Activated CD8-positive, alpha-beta memory T cell treated with anti-CD3 and anti-CD28 coated beads for 4 hours (primary cell): ENCODE measurements around the gene ANTXR1.

Experiments
- DNase-seq, 2 donors: peaks; one replicate each; pipeline ENCODE4 v3.0.0-alpha.2; 2020; ENCODE audit warnings: low read depth in 2 of 2

The ANTXR1 gene

DNA sequence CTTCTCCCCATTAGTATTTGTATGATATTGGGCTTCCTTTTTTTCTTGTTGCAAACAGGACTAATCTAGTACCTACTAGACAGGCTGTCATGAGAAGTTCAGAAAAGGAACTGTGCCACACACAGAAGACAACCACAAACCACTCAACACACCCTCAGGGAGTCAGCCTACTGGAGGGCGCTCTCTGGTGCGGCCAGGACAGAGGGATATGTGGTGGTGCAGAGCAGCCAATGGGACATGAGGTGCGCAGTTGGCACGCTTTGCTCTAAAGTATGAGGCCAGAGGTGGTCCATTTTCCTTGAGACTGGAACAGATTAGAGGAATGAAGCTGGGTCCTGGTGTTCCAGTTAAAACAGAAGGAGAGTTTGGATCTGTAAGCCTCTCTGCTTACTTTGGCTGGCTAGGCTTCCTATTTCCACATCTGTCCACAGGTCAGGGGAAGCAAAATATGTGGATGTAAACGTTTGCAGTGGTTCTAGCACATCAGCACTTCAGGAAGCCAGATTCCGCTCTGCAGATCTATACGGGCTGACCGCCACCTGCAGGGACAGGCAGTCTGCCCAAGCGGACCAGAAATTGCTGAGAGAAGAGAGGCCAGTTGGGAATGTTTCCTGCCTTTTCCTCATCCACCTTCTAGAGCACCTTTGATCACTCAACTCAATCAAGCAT is 260.0 kb downstream of the ANTXR1 start:
- no peak for DNase-seq

DNA sequence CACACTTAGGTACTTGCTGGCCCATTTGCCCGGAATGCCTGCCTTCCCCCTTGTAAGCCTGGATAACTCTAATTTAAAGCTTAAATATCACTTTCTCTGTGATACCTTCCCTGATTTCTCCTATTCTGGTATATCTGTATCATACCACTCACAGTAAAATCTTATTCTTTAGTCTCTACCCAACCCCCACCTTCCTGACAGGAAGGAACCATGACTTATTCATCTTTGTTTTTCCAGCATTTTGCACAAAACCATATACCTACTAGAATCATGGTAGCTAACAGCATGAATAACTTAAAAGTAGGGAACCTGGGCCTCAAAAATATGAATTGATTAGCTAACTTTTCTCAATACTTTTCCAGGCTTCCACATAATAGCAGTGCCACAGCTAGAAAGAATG is 262.5 kb downstream of the ANTXR1 start:
- DNase-seq, result no peak

DNA sequence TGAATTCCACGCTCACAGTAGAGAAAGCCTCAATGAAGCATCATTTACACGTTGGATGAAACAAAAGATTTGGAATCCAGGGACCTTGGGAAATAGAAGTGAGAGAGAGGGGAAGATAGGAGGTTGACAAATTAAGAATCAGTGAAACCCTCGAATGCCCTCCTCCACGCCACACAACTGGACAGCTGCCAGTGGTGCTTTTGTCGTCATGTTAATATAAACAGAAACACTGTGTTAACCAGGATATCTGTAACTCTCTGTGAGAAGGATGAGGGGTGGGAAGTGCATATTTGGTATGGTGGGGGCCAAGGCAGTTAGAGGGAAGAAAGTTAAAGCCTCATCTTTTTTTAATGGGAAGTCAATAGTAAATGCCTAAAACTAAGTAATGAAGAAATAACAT is 265.4 kb downstream of the ANTXR1 start:
- no peak for DNase-seq

DNA sequence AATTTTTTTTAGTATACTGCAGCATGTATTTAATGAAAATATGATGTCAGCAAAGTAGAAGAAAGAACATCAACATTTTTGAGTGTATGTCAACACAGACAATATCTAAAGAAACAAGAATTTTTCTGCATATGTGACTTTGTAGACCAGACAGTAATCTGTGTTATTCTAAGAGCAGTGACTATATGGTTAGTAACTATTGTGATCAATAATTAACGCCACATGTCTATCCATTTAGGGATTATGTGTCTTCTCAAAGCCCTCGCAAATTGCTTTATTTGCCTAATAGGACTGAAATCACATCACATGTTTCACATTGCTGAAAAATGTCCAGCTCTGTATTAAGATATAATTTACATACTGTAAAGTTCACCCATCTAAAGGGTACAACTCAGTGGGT is 266.2 kb downstream of the ANTXR1 start:
- no peak for DNase-seq

DNA sequence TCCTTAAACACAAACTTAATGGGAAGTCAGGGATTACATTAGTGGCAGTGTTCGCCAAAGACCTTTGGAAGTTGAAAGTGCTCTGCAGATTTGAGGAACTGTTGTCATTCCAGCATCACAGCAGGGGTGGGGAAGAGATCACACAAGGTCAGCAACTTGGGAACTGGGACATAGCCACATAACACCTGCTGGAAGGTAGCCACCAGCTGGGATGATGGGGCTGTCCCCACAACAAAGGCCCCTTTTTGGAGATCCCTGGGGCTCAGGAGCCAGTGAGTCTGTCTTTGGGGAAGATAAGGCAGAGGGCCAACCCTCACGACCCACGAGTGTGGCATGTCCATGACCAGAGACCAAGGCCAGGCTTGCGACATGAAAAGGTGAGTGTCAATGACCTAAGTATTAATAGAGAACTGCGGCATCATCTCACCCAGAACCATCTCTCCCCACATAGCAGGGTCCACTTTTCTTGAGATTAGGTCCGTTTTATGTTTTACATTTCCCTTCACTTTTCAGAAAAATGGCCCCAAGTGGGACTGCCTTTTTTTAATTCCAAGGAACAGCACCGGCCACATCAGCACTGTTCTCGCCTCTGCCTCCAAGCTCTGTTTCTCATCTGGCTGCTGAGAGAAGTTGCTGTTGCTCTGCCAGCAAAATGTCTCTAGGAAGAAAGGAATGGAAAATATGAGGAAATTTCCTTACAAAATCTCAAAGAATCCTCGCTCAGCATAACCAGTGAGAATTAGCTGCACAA is 267.1 kb downstream of the ANTXR1 start:
- DNase-seq, result no peak

DNA sequence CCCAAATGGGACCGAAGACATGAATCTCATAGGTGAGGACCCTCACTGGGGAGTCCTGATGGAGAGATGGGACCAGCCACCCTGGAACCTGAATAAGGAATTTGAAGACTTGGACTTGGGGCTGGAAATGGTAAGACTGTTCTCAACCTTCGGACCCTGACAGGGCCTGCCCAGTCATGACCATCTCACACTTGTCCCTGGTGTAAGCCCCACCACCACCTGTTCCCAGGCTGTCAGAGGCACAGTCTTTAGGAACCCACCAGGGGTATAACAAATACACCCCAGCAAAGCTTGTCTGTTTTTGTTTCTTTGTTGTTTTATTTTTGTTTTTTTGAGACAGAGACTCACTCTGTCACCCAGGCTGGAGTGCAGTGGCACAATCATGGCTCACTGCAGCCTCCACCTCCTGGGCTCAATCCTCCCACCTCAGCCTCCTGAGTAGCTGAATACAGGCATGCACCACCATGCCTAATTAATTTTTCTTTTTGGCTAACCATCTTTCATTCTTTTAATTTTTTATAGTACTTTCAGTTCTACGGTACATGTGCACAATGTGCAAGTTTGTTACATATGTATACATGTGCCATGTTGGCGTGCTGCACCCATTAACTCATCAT is 267.9 kb downstream of the ANTXR1 start:
- DNase-seq, result no peak

DNA sequence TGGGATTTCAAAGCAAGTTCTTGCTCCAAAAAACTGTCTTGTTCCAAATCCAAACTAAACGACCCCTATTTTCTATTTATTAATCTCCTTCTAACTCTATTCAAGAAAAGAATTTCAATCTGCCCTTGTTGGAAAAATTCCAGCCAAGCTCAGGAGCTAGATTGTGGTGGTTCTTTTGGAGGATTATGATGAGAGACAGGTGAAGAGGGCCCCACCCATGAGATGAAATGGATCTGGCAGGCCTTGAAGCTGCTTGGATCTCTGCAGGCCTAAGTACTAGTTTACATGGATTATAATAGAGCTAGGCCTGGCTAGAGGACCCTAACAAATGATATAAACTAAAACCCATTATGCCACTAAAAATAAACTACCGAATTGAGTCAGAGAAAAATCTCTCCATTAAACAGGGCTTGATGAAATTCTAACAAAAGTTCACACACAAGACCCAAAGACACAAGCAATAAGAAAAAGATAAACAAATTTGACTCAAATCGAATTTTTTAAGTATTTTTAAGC is 272.5 kb downstream of the ANTXR1 start:
- DNase-seq, result no peak

DNA sequence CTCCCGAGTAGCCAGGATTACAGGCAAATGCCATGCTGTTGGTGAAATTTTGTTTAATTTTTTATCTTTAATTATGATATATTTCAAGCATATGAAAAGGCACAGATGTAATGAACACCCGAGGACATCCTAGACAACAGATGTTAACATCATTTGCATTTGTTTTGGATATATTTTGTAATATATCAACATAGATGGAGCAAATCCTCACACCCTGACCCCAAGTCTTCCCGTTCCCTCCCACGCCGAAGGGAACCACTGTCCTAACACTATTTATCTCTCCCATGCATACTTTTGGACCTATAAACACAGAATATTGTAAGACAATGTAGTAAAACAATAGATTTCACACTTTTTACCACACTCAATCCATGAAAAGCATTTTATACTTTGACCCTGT is 274.6 kb downstream of the ANTXR1 start:
- DNase-seq, result no peak

DNA sequence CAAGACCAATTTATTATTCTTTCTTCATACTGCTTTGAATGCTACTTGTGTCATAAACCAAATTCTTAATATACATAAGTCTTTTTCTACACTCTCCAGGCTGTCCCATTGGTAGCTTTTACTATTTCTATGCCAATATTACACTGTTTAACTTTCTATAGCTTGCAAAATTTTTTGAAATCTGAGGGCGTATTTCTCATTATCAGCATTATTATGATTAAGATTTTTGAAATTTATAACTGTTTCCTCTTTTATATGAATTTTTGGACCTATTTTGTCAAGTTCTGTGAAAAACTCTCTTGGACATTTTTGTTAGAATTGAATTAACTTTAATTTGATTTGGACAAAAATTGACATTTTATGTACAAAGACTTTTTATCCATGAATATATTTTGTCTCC is 275.4 kb downstream of the ANTXR1 start:
- no peak for DNase-seq

DNA sequence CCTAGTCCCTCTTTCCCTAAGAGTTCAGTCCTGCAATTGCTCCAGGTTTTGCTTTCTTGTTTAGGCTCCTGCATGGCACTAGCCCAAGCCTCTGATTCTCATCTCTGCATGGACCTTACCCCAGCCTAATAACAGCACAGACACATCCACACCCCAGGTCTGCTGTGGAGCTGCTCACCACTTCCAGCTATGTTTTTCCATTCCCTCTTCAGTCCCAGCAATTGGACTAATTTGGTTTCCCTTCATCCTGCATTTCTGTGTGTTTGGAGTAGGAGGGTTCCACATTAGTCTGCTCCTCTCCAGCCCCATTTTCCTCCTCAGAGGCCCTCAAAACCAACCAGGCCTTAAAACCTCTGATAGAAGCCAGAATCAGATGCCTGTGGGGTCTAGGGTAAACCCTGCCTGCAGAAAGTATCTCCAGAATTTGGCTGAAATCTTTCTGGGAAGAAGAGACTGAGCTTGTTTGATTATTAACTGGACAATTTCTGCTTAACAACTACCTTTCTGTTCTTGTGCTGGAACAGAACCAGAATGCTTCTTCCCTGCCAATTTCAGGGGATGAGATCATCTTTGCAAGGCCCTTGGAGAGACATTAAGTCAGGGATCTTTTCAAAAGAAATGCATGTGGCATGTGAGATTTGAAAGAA is 278.1 kb downstream of the ANTXR1 start:
- DNase-seq, result no peak

DNA sequence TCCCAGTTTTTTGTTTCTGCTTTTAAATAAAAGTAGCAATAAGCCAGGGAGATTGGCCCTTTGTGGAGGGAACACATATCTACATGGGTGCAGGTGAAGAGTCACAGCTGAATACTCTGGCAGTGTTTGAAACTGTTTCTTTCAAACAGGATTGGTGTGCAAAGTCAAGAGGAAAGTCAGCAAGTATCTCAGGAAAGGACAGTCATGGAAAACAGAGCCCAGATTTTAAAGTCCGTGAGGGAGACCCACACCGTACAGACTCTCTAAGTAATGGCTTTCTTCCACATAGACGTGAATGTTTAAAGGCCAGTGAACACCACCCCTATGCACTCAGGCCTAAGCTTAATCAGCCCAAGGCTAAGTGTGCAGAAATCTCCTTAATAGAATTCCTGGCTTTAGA is 278.7 kb downstream of the ANTXR1 start:
- DNase-seq, result no peak

DNA sequence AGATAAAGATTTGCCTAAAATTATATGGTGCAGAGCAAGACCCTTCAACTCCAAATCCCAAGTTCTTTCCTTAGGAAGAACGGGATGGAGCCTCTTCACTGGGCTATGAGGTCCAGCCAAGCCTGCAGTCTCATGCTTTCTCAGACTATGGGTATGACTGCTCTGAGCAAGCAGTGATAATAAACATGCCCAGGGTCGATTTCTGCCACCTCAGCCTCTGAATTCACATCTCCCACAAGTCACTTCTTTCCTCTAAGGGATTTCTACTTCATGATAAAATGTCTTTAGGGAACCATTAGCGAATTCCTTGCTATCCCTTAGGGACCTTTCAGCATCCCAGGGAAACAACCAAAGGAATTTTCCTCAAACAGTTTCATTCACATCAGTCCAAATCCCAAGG is 279.3 kb downstream of the ANTXR1 start:
- no peak for DNase-seq

DNA sequence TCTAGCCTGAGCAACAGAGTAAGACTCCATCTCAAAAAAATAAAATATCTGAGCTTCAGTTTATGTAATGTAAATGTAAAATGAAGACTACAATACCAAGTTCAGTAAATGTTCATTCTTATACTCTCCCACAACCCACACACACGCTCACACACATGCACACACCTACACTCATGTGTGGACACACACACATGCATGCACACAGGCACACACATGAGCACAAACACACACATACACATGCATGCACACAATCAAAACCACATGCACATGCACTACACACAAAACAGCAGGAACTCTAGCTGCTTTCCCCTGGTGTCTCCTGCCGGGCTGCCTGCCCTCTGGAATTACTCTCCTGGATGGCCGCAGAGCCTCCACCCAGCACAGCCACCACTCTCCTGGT is 283.4 kb downstream of the ANTXR1 start:
- DNase-seq, result no peak

DNA sequence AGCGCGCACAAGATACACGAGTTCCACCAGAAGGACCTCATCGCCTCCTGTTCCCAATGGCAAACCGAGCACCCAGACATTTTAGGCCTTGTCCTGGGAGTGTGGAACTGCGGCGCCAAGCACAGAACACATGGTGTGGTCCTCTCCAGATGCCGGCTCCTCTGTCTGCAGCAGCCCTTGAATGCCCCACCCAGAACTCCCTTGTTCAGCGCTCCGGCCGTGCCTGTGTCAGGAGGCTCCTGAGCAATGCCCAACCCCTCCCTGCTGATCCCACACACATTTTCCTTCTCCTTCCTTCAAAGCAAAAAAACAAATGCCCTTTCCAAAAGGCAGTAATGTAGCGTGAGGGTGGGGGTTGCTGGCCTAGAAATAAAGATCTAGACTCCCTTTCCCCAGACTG is 284.2 kb downstream of the ANTXR1 start:
- DNase-seq, result no peak

DNA sequence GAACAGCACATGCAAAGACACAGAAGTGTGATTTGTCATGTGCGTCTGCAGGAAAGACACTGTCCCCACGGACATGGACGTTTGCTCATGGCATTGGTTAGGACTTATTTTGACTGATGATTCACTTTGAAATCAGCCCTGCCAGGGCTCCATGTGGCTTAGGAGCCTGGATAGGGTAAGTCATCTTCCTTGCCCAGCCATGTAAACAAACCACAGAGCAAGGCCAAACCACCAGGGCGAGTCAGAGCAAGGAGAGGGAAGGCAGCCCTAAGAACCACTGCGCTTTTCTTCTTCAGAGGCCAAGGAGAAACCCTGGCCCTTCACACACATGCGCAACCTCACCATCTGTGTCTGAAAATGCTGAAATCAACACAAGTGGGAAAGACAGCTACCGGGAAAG is 285.3 kb downstream of the ANTXR1 start:
- DNase-seq, result no peak

DNA sequence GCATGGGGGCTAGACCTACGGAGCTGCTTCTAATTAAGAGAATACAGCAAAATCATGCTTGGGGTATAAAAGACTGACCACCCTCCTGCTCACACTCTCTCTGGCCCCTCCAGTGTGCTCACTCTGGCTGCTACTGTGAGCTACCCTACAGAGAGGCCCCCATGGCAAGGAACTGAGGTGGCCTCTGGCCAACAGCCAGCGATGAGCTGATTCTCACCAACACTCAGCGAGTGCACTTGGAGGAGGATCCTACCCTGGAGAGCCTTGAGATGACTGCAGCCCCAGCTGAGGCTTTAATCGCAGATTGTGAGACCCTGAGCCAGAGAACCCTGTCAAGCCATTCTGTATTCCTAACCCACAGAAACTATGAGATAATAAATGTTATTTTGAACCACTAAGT is 285.9 kb downstream of the ANTXR1 start:
- DNase-seq, result no peak
